ENCODE data around the gene YWHAG.
"Not testable (repeated sequence)": the region's sequence is repeated elsewhere in the genome, so short reads cannot be mapped to it uniquely, and the experiment has no call there.

DNA sequence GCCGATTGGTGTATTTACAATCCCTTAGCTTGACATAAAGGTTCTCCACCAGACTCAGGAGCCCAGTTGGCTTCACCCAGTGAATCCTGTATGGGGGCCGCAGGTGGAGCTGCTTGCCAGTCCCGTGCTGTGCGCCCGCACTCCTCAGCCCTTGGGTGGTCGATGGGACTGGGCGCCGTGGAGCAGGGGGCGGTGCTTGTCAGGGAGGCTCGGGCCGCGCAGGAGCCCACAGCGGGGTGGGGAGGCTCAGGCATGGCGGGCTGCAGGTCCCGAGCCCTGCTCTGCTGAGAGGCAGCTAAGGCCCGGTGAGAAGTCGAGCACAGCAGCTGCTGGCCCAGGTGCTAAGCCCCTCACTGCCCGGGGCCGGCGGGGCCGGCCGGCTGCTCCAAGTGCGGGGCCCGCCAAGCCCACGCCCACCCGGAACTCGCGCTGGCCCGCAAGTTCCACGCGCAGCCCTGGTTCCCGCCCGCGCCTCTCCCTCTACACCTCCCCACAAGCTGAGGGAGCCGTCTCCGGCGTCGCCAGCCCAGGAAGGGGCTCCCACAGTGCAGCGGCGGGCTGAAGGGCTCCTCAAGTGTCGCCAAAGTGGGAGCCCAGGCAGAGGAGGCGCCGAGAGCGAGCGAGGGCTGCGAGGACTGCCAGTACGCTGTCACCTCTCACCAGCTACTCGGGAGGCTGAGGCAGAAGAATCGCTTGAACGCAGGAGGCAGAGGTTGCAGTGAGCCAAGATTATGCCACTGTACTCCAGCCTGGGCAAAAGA, 49.3 kb downstream of the YWHAG start:
- TF ChIP-seq ZNF44 (CRISPR knock-in tag; IDR thresholded peaks at IDR 0.05); TCF7 (IDR thresholded peaks at IDR 0.05; ENCODE audit: low read depth); PHF21A (CRISPR knock-in tag; IDR thresholded peaks at IDR 0.05); RAD21 (CRISPR knock-in tag; IDR thresholded peaks at IDR 0.05); NCOA2 (CRISPR knock-in tag; IDR thresholded peaks at IDR 0.05); ZNF543 (CRISPR knock-in tag; IDR thresholded peaks at IDR 0.05); HIVEP1 (CRISPR knock-in tag; IDR thresholded peaks at IDR 0.05); HDAC2 (CRISPR knock-in tag; IDR thresholded peaks at IDR 0.05); MYC (CRISPR knock-in tag; IDR thresholded peaks at IDR 0.05; ENCODE audit: borderline replicate concordance): not testable (repeated sequence)
- TF ChIP-seq, protein P1, sequence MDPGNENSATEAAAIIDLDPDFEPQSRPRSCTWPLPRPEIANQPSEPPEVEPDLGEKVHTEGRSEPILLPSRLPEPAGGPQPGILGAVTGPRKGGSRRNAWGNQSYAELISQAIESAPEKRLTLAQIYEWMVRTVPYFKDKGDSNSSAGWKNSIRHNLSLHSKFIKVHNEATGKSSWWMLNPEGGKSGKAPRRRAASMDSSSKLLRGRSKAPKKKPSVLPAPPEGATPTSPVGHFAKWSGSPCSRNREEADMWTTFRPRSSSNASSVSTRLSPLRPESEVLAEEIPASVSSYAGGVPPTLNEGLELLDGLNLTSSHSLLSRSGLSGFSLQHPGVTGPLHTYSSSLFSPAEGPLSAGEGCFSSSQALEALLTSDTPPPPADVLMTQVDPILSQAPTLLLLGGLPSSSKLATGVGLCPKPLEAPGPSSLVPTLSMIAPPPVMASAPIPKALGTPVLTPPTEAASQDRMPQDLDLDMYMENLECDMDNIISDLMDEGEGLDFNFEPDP (CRISPR knock-in tag; conservative IDR thresholded peaks at IDR 0.05) = not testable (repeated sequence)
